ENCODE data around the gene EGFLAM.

GRCh38 chr5:38307845-38308244 is 49.5 kb downstream of the EGFLAM start:
- TF ChIP-seq CTCF (conservative IDR thresholded peaks at IDR 0.05; ENCODE audit: low read depth, low read length): no peak
- no peak for TF ChIP-seq EZH2 (IDR thresholded peaks at IDR 0.05; ENCODE audit: borderline replicate concordance, low read depth, low read length, poor library complexity, severe bottlenecking)
